ENCODE data around the gene ODF4. TPM values are rescaled to one million over a fixed set of nuclear protein-coding genes. Genes with fewer than 3 reads are reported as not detected.

Gene ODF4
- polyA plus RNA-seq, 3 donors: not detected

GRCh38 chr17:8315764-8316217, 23.8 kb upstream of the ODF4 start:
- peaks cover 0 to 7% of the 10 kb centered on the region in 2 donors for H3K27me3 ChIP-seq (ENCODE audit: control insufficient read depth in 2 of 2, insufficient read depth in 2 of 2, low read length in 2 of 2)
- H3K9me3 ChIP-seq (replicated peaks in 1 of 2; ENCODE audit: control insufficient read depth in 1 of 2, insufficient read depth in 1 of 2, low read length in 2 of 2): no peaks in the 10 kb centered on the region
- Mint-ChIP-seq H3K4me1 (no peaks in the 10 kb centered on the region), H3K27me3 (ENCODE audit: low read depth in 3 of 3) (peaks cover 12 to 35% (median 13%) of the 10 kb centered on the region in 3 donors), H3K27ac (peak overlapping the region in 1 of 7 donors; percentile 50), H3K9me3 (no peaks in the 10 kb centered on the region), H3K36me3 (no peaks in the 10 kb centered on the region), H3K4me3 (no peak overlapping the region)
- H3K9ac ChIP-seq (ENCODE audit: insufficient read depth, low read length, poor library complexity, severe bottlenecking): no peak overlapping the region
- no peak for DNase-seq
- H4K20me1 ChIP-seq (ENCODE audit: insufficient read depth, low read length): no peaks in the 10 kb centered on the region
- no peak overlapping the region for H2AFZ ChIP-seq (ENCODE audit: insufficient read depth, low read depth, low read length, poor library complexity, severe bottlenecking)
- H3K4me3 ChIP-seq (replicated peaks in 1 of 3; ENCODE audit: low read depth in 2 of 3, low read length in 3 of 3): no peak overlapping the region
- no peak for TF ChIP-seq CTCF (IDR thresholded peaks at IDR 0.05)
- no peaks in the 10 kb centered on the region for H3K36me3 ChIP-seq (replicated peaks in 1 of 2; ENCODE audit: control insufficient read depth in 1 of 2, insufficient read depth in 2 of 2, low read length in 2 of 2)
- H3K27ac ChIP-seq (ENCODE audit: low read depth in 1 of 2, low read length in 2 of 2): no peak overlapping the region
- intact Hi-C loops (cut with micrococcal nuclease): loop anchor here in 1 of 2 donors (10.0 kb wide), 1 partner anchor 51 kb away; no protein-coding TSS in a partner anchor
- no peaks in the 10 kb centered on the region for H3K4me1 ChIP-seq (ENCODE audit: control insufficient read depth in 1 of 2, insufficient read depth in 2 of 2, low read length in 2 of 2)
- WGBS (ENCODE audit: insufficient coverage): 95% methylated on average over 24 of the region's 26 CpGs
- no peaks in the 10 kb centered on the region for H3K79me2 ChIP-seq (ENCODE audit: insufficient read depth, low read length)
- no peak overlapping the region for H3K4me2 ChIP-seq (replicated peaks; ENCODE audit: extremely low read depth, low read length, poor library complexity, severe bottlenecking)

- Histone ChIP-seq H3K79me2 (ENCODE audit: insufficient read depth, low read length) (no peaks in the 10 kb centered on the region), H3K27me3 (ENCODE audit: control insufficient read depth in 2 of 2, insufficient read depth in 2 of 2, low read length in 2 of 2) (peaks cover 0 to 7% of the 10 kb centered on the region in 2 donors), H3K36me3 (replicated peaks in 1 of 2; ENCODE audit: control insufficient read depth in 1 of 2, insufficient read depth in 2 of 2, low read length in 2 of 2) (no peaks in the 10 kb centered on the region), H3K27ac (ENCODE audit: low read depth in 1 of 2, low read length in 2 of 2) (no peak overlapping the region), H3K9ac (ENCODE audit: insufficient read depth, low read length, poor library complexity, severe bottlenecking) (no peak overlapping the region), H3K4me3 (replicated peaks in 1 of 3; ENCODE audit: low read depth in 2 of 3, low read length in 3 of 3) (no peak overlapping the region), H3K4me2 (replicated peaks; ENCODE audit: extremely low read depth, low read length, poor library complexity, severe bottlenecking) (no peak overlapping the region), H3K9me3 (replicated peaks in 1 of 2; ENCODE audit: control insufficient read depth in 1 of 2, insufficient read depth in 1 of 2, low read length in 2 of 2) (no peaks in the 10 kb centered on the region), H4K20me1 (ENCODE audit: insufficient read depth, low read length) (no peaks in the 10 kb centered on the region), H2AFZ (ENCODE audit: insufficient read depth, low read depth, low read length, poor library complexity, severe bottlenecking) (no peak overlapping the region), H3K4me1 (ENCODE audit: control insufficient read depth in 1 of 2, insufficient read depth in 2 of 2, low read length in 2 of 2) (no peaks in the 10 kb centered on the region)
- Mint-ChIP-seq H3K27me3 (ENCODE audit: low read depth in 3 of 3) (peaks cover 9 to 28% (median 14%) of the 10 kb centered on the region in 3 donors), H3K4me1 (no peaks in the 10 kb centered on the region), H3K27ac (no peak overlapping the region), H3K4me3 (no peak overlapping the region), H3K9me3 (no peaks in the 10 kb centered on the region), H3K36me3 (no peaks in the 10 kb centered on the region)
- TF ChIP-seq CTCF (IDR thresholded peaks at IDR 0.05): no peak
- 92% methylated on average over 20 of the region's 24 CpGs for WGBS (ENCODE audit: insufficient coverage)
- intact Hi-C loops (cut with micrococcal nuclease): loop anchor here in 1 of 2 donors (10.0 kb wide), 1 partner anchor 53 kb away; no protein-coding TSS in a partner anchor
- DNase-seq: no peak
Measured at GRCh38 chr17:8318010-8318935, 21.4 kb upstream of the ODF4 start.
